Tibial artery (tissue), 4 donors: ENCODE measurements around the gene CELA3A.
"Not testable (repeated sequence)": the region's sequence is repeated elsewhere in the genome, so short reads cannot be mapped to it uniquely, and the experiment has no call there.

ENCODE experiments used
- DNase-seq, 2 donors: peaks; one replicate each; pipeline ENCODE4 v3.0.0-alpha.2; 2019
- H3K27ac ChIP-seq, 2 donors: fragments of 200-600 bp; sonication (generic) in 1 of 2; 1 replicate in 1 of 2; 2 replicates in 1 of 2; pipeline ENCODE4 v1.5.1; 2018 to 2019; ENCODE audit warnings: mild to moderate bottlenecking in 1 of 2
- H3K27me3 ChIP-seq, 2 donors: fragments of 200-600 bp; sonication (generic) in 1 of 2; one replicate each; pipeline versions ENCODE4 v1.5.1 to v1.6.0; 2016 to 2019
- H3K36me3 ChIP-seq, 3 donors: fragments of 200-600 bp; sonication (generic) in 2 of 3; one replicate each; pipeline ENCODE4 v1.5.1; 2016 to 2019; ENCODE audit warnings: mild to moderate bottlenecking in 2 of 3
- H3K4me1 ChIP-seq, 4 donors: fragments of 200-600 bp; sonication (generic) in 2 of 4; 1 replicate in 3 of 4; 2 replicates in 1 of 4; pipeline ENCODE4 v1.5.1; 2016 to 2019
- H3K4me3 ChIP-seq, 2 donors: fragments of 200-600 bp; sonication (generic) in 1 of 2; 1 replicate in 1 of 2; 2 replicates in 1 of 2; pipeline ENCODE4 v1.5.1; 2018 to 2019; ENCODE audit warnings: mild to moderate bottlenecking in 2 of 2
- H3K9me3 ChIP-seq, 3 donors: fragments of 200-600 bp; sonication (generic) in 1 of 3; one replicate each; pipeline ENCODE4 v1.5.1; 2016 to 2019
- intact Hi-C: fragments of 100-400 bp; cut with DNase I; formaldehyde crosslinking; loops from one replicate; pipeline ENCODE4 v1.15.0; 2023; ENCODE audit warnings: low total_unique reads

Gene CELA3A

GRCh38 chr1:21972973-21973441 lies 28.4 kb upstream of the CELA3A start:
- intact Hi-C loops, DNase-seq, H3K36me3 ChIP-seq, H3K4me1 ChIP-seq, H3K27me3 ChIP-seq, H3K27ac ChIP-seq, H3K4me3 ChIP-seq, H3K9me3 ChIP-seq: not testable (repeated sequence)

- not testable (repeated sequence) for DNase-seq, H3K27me3 ChIP-seq, H3K4me3 ChIP-seq, H3K36me3 ChIP-seq, H3K4me1 ChIP-seq, H3K9me3 ChIP-seq, H3K27ac ChIP-seq
- intact Hi-C loops = loop anchor here (2.0 kb wide), 1 partner anchor 27 kb away; the partner anchor contains the start of gene CELA3A
These were observed 27.5 kb upstream of the CELA3A start for GRCh38 chr1:21973948-21974347.

GRCh38 chr1:21974699-21975098 lies 26.8 kb upstream of the CELA3A start:
- intact Hi-C loops = loop anchor here (2.0 kb wide), 1 partner anchor 26 kb away; the partner anchor contains the start of gene CELA3A
- not testable (repeated sequence) for H3K4me3 ChIP-seq, H3K4me1 ChIP-seq, H3K36me3 ChIP-seq, H3K9me3 ChIP-seq, H3K27ac ChIP-seq, H3K27me3 ChIP-seq, DNase-seq

- H3K4me1 ChIP-seq, DNase-seq, H3K36me3 ChIP-seq, H3K9me3 ChIP-seq, H3K27me3 ChIP-seq, H3K4me3 ChIP-seq, H3K27ac ChIP-seq: not testable (repeated sequence)
- intact Hi-C loops = loop anchor here (2.0 kb wide), 1 partner anchor 26 kb away; the partner anchor contains the start of gene CELA3A
These were observed 26.2 kb upstream of the CELA3A start for GRCh38 chr1:21975296-21975695.

DNA sequence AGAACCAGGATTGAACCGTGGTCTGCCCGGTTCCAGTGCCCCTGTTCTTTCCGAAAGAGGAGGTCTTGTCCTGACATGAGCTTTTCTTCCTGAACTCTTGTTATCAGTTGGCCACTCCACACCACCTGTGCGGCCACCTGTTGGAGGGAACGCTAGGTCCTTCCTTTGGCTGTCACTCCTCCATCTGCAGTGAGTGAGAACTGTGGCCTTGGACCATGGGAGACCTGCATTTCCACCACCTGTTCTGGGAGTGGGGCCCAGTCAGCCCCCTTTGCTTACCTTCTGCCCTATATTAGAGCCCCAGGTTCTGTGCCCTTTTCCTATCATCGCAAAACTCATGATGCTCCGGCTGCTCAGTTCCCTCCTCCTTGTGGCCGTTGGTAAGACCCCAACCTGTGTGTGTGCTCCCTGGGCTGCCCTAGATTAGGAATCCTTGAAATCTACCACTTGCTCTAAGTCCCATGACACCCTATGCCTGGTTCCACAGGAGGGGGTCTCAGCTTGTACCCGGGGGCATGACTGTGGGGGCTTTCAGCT lies 24.7 kb upstream of the CELA3A start, which contains the start of gene CELA3B:
Gene CELA3B, plus strand, starts transcription at position 320 of the 537 bp plus-strand sequence. Its CDS starts 18 bp downstream, at position 338.
- H3K36me3 ChIP-seq, H3K27me3 ChIP-seq, DNase-seq, intact Hi-C loops, H3K4me1 ChIP-seq, H3K27ac ChIP-seq, H3K4me3 ChIP-seq, H3K9me3 ChIP-seq: not testable (repeated sequence)

DNA sequence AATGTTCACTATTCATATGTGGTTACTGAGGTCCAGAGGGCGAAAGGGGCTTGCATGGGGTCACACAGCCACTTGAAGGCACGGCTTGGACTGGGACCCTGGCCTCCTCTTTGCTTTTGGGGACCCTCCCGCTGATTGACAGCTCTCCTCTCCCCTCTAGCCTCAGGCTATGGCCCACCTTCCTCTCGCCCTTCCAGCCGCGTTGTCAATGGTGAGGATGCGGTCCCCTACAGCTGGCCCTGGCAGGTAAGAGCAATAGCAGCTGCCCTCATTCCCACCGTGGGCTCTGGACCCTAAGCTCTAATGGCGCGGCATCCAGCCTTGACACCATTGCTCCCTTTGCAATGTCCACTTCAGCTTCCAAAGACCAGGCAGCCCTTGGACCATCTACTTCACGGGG lies 23.2 kb upstream of the CELA3A start:
- H3K9me3 ChIP-seq, H3K27ac ChIP-seq, DNase-seq, H3K4me1 ChIP-seq, intact Hi-C loops, H3K4me3 ChIP-seq, H3K27me3 ChIP-seq, H3K36me3 ChIP-seq: not testable (repeated sequence)

DNA sequence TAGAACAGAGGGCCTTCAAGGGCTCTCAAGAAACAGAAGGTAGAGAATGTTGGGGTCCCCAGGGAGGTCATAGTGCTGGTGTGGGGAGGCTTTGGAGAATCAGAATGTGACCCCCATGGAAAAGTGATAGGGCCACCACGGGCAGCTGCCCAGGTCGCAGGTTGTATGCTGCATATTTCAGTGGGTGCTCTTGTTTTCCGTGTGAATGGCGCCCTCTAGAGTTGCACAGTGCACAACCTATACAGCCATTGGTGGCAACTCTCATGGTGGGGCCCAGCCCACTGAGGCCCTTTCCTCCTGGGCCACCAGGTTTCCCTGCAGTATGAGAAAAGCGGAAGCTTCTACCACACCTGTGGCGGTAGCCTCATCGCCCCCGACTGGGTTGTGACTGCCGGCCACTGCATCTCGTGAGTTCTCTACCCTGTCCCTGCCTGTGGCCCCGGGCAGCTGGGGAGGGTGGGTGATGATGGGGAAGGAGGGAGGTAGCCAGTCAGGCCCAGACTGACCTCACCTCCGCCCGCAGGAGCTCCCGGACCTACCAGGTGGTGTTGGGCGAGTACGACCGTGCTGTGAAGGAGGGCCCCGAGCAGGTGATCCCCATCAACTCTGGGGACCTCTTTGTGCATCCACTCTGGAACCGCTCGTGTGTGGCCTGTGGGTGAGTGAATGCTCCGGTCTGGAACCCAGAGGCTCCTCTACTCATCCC lies 20.8 kb upstream of the CELA3A start:
- H3K36me3 ChIP-seq, H3K9me3 ChIP-seq, H3K27ac ChIP-seq, DNase-seq, H3K4me1 ChIP-seq, H3K4me3 ChIP-seq, intact Hi-C loops, H3K27me3 ChIP-seq: not testable (repeated sequence)

- H3K36me3 ChIP-seq, H3K27ac ChIP-seq, H3K4me1 ChIP-seq, H3K9me3 ChIP-seq, H3K4me3 ChIP-seq, DNase-seq, intact Hi-C loops, H3K27me3 ChIP-seq: not testable (repeated sequence)
These were observed 20.2 kb upstream of the CELA3A start for GRCh38 chr1:21981253-21981652.

DNA sequence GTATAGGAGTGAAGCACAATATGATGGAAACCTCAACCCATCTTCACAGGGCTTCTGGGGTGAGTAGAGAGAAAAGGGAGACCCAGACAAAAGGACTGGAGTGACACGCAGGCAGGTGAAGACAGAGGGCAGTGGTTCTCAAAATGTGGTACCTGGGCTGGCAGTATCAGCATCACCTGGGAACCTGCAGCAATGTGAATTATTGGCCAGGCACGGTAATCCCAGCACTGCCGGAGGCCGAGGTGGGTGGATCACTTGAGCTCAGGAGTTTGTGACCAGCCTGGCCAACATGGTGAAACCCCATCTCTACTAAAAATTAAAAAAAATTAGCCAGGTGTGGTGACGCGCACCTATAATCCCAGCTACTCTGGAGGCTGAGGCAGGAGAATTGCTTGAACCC lies 19.3 kb upstream of the CELA3A start:
- H3K27ac ChIP-seq, H3K9me3 ChIP-seq, H3K36me3 ChIP-seq, DNase-seq, intact Hi-C loops, H3K4me1 ChIP-seq, H3K4me3 ChIP-seq, H3K27me3 ChIP-seq: not testable (repeated sequence)

DNA sequence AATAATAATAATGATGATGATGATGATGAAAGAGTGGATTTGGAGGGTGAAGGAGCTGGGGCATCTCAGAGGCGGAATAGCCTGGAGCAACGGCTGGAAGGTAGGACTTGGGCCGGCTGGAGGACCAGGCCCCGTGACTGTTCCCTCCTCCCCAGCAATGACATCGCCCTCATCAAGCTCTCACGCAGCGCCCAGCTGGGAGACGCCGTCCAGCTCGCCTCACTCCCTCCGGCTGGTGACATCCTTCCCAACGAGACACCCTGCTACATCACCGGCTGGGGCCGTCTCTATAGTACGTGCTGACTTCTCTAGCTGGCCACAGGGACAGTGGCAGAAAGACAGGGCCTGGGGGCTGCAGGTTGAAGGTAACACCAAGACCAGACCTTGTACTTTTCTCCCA lies 17.9 kb upstream of the CELA3A start:
- H3K27me3 ChIP-seq, intact Hi-C loops, H3K36me3 ChIP-seq, DNase-seq, H3K4me1 ChIP-seq, H3K4me3 ChIP-seq, H3K9me3 ChIP-seq, H3K27ac ChIP-seq: not testable (repeated sequence)

DNA sequence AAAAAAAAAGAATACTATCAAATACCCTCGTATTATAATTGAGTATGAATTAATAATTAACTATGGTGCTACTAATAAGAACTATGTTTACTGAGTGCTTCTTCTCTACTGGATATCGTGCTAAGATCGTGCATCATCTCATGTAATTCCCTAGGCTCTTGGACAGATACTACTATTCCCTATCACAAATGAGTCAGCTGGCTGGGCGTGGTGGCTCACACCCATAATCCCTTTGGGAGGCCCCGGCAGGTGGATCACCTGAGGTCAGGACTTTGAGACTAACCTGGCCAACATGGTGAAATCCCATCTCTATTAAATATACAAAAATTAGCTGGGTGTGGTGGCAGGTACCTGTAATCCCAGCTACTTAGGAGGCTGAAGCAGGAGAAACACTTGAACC lies 15.6 kb upstream of the CELA3A start:
- intact Hi-C loops, H3K9me3 ChIP-seq, H3K36me3 ChIP-seq, H3K27me3 ChIP-seq, DNase-seq, H3K27ac ChIP-seq, H3K4me1 ChIP-seq, H3K4me3 ChIP-seq: not testable (repeated sequence)

DNA sequence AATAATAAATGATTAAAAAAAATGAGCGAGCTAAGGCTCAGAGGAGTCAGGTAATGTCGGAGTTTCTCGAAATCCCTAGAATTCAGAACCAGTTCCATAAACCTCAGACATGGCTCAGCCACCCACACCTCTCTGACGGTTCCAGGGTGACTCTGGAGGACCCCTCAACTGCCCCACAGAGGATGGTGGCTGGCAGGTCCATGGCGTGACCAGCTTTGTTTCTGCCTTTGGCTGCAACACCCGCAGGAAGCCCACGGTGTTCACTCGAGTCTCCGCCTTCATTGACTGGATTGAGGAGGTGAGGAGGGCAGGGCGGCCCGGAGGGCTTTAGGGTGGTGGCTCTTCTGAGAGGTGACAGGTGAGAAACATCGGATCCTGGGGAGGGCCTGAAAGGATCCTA lies 15.1 kb upstream of the CELA3A start:
- H3K4me3 ChIP-seq, H3K9me3 ChIP-seq, H3K36me3 ChIP-seq, DNase-seq, H3K4me1 ChIP-seq, H3K27ac ChIP-seq, intact Hi-C loops, H3K27me3 ChIP-seq: not testable (repeated sequence)

DNA sequence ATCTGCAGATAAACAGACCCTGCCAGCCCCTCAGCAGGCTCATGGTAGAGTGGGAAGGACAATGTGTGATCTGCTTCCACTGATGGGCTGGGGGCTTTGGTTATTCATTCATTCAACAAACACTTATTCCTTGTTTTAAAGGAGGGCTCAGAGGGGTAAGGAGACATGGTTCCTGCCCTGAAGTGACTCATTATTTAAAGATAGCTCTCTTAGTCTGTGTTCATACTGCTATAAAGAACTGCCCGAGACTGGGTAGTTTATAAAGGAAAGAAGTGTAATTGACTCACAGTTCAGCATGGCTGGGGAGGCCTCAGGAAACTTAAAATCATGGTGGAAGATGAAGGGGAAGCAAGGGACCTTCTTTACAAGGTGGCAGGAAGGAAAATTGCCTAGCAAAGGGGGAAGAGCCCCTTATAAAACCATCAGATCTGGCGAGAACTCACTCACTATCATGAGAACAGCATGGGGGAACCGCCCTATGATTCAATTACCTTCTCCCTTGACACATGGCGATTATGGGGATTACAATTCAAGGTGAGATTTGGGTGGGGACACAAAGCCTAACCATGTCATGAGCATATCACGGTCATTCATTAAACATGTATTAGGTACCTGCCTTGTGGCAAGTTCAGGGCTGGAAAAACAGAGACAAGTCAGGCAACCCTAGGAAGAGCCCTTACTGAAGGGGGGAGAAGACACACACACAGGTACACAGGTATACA lies 11.6 kb upstream of the CELA3A start:
- H3K27me3 ChIP-seq, H3K9me3 ChIP-seq, H3K27ac ChIP-seq, H3K4me3 ChIP-seq, H3K36me3 ChIP-seq, DNase-seq, H3K4me1 ChIP-seq, intact Hi-C loops: not testable (repeated sequence)

DNA sequence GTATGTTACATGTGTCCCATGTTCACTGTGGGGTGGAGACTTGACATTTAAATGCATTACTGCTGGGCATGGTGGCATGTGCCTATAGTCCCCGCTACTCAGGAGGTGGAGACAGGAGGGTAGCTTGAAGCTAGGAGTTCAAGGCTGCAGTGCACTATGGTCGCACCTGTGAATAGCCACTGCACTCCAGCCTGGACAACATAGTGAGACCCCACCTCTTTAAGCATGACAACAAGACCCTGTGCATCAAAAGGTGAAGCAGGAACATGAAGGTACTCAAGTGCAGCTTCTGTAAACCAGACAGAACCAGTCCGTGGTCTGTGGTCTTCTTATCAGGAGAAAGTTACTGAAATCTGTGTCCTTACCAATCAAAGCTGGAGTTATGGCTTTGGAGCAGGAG lies 9.3 kb upstream of the CELA3A start:
- DNase-seq, H3K36me3 ChIP-seq, H3K27me3 ChIP-seq, intact Hi-C loops, H3K4me3 ChIP-seq, H3K27ac ChIP-seq, H3K9me3 ChIP-seq, H3K4me1 ChIP-seq: not testable (repeated sequence)
